Measurements from ENCODE around the gene DUSP7.

DNA sequence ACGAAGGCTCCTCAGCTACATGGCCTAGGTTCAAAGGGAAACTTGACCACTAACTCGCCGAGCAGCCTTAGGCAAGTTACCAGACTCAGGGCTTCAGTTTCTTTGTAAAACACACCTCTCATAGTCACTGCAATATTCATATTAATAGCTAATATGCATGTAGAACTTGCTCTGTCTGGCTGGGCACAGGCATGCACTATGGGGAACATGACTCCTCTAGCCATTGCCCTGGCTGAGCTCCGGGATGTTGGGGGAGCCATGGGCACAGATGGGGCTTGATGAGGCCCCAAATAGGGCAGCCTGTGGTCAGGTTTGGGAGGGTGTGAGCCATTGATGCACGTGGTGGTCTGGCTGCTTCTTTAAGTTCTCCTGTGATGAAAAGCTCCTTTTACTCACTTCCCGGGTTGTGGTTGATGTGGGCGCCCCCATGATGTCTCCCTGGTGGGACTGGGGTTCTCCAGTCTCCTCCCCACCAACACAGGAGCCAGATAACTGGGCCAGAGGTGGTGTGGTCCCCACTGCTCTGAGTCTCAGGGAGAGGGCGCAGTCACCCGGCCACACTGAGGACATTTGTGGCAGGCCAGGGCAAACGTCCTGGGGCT is 29.4 kb upstream of the DUSP7 start:
- TF ChIP-seq, protein P1, sequence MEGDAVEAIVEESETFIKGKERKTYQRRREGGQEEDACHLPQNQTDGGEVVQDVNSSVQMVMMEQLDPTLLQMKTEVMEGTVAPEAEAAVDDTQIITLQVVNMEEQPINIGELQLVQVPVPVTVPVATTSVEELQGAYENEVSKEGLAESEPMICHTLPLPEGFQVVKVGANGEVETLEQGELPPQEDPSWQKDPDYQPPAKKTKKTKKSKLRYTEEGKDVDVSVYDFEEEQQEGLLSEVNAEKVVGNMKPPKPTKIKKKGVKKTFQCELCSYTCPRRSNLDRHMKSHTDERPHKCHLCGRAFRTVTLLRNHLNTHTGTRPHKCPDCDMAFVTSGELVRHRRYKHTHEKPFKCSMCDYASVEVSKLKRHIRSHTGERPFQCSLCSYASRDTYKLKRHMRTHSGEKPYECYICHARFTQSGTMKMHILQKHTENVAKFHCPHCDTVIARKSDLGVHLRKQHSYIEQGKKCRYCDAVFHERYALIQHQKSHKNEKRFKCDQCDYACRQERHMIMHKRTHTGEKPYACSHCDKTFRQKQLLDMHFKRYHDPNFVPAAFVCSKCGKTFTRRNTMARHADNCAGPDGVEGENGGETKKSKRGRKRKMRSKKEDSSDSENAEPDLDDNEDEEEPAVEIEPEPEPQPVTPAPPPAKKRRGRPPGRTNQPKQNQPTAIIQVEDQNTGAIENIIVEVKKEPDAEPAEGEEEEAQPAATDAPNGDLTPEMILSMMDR (IDR thresholded peaks at IDR 0.05 in 8 of 11, conservative IDR thresholded peaks at IDR 0.05 in 3 of 11): no peak
- no peak for TF ChIP-seq POLR2A (IDR thresholded peaks at IDR 0.05)

All from spleen (tissue), 7 donors.